Stimulated activated CD8-positive, alpha-beta memory T cell treated with anti-CD3 and anti-CD28 coated beads, Interleukin-12 subunit alpha, Interleukin-12 subunit beta, amount 100 ng/mL, for 1 hour (primary cell): ENCODE measurements around the gene RMP24.
"Not testable (repeated sequence)": the region's sequence is repeated elsewhere in the genome, so short reads cannot be mapped to it uniquely, and the experiment has no call there.

ENCODE experiments used
- DNase-seq: peaks from one replicate; pipeline ENCODE4 v3.0.0-alpha.2; 2020; ENCODE audit warnings: low read depth

The RMP24 gene

GRCh38 chr18:35968278-35968880 is 4.1 kb upstream of the RMP24 start:
- no peak for DNase-seq

DNA sequence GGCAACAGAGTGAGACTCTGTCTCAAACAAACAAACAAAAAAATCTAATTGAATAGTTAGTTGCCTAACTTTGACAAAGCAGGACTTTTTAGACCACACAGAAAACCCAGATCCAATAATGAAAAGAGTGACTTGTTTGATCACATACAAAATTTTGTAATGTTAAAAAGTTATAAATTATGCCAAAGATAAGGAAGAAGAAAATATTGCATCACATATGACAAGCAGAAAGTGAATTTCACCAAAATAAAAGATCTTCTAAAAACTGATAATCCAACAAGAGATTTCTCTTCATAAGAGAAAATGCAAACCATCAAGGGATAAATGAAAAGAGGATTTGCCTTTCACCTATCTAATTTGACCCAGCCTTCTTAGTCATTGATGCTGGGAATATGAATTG is 2.8 kb upstream of the RMP24 start:
- no peak for DNase-seq

DNA sequence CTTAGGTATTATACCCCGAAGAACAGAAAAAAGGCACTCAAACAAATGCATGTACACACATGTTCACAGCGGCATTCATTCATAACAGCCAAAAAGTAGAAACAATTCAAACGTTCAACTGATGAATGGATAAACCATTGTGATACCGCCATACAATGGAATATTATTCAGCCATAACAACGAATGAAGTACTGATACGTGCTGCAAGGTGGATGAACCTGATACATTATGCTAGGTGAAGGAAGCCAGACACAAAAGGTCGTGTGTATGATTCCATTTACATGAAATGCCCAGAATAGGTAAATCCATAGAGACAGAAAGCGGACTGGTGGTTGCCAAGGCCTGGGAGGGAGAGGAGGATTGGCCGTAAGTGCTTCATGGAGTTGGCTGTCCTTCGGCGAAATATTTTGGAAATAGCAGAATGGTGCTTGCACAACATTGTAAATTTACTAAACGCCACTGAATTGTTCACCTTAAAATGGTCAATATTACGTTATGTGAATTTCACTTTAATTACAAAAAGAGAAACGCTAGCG is 750 bp upstream of the RMP24 start:
- DNase-seq: no peak

GRCh38 chr18:35973650-35974049 is 1.2 kb downstream of the RMP24 start:
- no peak for DNase-seq

- DNase-seq: no peak
Measured at GRCh38 chr18:35974181-35974580, 1.7 kb downstream of the RMP24 start.

- DNase-seq: no peak
Measured at GRCh38 chr18:35979112-35979511, 6.6 kb downstream of the RMP24 start.

DNA sequence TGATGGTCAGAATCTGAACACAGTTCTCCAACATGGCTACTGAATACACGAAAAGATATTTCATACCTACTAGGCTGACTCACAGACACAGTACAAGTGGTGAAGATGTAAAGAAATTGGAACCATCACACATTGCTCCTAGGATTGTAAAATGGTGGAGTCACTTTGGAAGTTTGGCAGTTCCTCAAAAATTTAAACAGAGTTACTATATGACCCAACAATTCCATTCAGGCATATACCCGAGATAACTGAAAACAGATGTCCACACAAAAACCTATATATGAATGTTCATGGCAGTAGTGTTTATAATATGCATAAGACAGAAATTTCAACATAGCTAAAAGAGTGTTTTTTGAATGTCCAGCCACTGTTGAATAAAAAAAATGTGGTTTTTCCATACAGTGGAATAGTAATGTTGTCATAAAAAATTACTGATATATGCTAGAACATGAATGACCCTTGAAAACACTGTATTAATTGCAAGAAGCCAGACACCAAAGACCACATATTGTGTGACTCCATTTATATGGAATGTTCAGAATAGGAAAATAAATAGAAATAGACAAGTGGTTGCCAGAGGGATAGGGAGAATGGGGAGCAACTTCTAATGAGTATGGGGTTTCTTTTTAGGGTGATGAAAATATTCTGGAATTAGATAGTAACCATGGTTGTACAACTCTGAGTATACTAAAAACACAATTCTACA is 10.1 kb downstream of the RMP24 start:
- no peak for DNase-seq

- DNase-seq: no peak
Measured at GRCh38 chr18:35983147-35983546, 10.7 kb downstream of the RMP24 start.

DNA sequence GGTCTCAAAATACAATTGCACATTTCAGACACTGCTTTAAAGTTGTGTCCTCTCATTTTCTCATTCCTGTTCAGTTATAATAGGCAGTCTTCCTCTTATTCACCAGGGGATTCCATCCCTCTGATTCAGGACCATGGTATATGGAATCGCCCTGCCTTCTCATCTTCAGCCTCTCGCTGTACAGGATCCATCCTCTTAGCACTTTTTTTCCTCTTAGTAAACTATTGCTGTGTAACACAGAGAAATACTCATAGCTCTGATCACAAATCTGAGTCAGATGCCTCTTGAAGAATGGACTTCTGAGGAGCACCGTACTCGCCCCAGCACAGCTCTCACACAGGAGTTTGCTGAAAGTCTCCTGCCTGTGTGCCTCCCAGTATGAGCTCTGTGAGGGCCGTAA is 11.3 kb downstream of the RMP24 start:
- no peak for DNase-seq

DNA sequence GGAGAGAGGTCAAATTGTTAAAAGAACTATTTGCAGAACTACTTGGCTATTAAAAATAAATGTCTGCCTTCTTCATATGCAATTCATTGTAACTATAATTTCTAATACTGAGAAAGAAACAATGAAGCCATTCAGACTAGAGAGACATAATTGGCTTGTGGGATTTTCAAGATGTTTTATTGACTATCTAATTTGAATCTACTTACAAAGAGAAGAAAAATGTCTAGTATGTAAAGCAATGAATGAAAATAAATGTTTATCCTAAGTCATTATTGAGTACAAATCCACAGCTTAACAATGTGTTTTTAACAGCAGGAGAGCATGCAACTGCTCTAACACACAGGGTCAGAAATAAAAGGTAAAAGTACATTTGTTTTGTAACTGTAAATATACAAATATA is 19.2 kb downstream of the RMP24 start:
- no peak for DNase-seq

DNA sequence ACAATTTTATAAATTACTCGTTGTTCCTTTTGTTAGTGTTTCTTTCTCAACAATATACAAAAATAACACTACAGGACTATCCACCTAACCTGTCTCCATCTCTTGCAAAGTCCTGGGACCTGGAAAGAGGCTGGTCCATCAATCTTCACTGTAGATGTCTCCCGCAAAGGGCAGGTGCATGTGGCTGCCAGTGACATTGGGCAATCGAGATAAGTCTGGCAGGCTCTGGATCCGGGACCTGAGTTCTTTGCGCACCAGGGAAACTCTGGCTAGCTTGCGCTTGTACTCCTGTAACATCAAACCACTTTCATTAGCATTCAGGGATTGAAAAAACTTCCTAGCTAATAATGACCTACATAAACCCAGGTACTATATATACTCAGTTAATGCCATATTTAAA is 20.5 kb downstream of the RMP24 start:
- DNase-seq: no peak

- no peak for DNase-seq
Measured at GRCh38 chr18:35998967-35999366, 26.5 kb downstream of the RMP24 start.

DNA sequence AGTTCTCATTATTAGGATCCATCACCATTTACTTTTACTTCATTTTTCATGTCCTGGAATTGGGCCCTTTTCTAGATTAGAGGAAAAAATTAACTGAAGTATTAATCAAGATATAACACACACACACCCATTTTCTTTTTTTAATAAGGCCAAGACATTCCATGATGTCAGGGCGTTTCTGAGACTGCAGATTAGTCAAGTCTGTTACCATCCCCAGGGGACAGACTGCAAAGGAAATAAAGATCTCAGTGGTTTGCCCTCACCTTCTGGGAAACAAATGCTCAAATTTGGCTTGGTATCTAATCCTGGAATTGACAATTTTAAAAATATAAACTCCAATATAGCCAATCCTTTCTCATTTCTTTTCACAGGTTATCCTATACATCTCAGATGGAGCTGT is 27.4 kb downstream of the RMP24 start:
- DNase-seq: no peak

- DNase-seq: no peak
Measured at GRCh38 chr18:36006997-36007396, 34.5 kb downstream of the RMP24 start.

DNA sequence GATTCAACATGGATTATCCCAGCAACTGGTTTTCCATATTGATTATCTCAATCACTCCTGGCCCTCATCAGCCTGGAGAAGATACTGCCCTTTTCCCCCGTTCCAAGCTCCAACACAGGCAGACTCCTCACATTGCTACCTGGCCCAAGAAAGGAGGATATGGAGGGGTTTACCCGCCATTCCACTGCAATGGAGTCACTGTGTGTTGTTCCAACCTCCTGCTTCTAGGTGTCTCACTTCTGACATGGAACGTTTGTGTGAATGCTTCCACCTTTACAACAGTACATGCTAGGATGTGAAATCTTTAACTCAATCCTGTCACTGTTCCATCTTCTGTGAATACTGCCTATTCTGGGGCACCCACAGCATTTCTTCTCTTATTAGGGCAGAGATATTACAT is 36.7 kb downstream of the RMP24 start:
- DNase-seq: no peak

- DNase-seq: no peak
Measured at GRCh38 chr18:36012891-36013290, 40.4 kb downstream of the RMP24 start.

DNA sequence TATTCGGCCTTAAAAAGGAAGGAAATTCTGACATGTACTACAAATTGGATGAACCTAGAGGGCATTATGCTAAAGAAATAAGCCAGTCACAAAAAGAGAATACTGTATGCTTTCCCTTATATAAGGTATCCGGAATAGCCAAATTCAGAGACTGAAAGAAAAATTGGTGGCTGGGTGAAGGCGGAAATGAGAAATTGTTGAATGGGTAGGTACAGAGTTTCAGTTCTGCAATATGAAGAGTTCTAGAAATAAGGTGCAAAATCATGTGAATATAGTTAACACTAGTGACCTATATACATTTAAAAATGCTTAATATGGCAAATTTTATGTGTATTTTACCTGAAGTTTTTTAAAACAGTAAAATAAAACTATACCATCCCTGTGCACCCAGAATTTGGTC is 43.1 kb downstream of the RMP24 start:
- DNase-seq: no peak

GRCh38 chr18:36017232-36017631 is 44.8 kb downstream of the RMP24 start:
- no peak for DNase-seq

DNA sequence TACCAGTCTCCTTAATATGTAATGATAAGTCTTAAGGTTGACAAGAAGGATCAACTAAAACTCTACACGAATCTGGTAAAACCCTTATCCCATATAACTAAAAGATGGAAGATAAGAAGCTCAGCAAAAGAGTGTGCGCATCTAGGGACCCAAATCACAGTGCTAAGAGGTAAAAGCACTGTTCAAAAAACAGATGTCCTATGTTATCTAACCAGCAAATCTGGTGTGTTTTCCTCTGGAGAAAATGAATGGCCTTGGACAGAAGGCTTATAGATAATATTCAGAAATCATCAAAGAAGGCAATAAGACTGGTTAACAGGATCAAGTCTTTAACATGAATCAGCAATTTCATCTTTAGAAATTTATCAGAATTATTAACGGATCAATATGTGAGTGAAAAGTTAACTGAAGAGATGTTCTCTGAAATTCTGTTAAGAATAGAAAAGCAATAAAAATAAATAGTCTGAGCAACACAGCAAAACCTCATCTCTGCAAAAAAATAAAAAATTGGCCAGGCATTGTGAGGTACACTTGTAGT is 47.8 kb downstream of the RMP24 start:
- DNase-seq: no peak

- DNase-seq: no peak
Measured at GRCh38 chr18:36023336-36023735, 50.9 kb downstream of the RMP24 start.

DNA sequence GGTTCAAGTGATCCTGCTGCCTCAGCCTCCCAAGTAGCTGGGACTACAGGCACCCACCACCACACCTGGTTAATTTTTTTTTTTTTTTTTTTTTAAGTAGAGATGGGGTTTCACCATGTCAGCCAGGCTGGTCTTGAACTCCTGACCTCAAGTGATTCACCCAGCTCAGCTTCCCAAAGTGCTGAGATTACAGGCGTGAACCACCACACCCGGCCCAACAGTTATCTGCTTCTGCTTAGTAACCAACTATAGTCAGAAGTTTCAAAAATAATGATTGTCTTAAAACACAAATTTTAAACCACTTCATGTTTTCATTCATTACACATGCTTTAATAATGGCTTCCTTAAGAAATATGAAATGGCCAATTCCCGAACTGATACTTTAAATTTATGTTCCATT is 51.8 kb downstream of the RMP24 start:
- not testable (repeated sequence) for DNase-seq

GRCh38 chr18:36025025-36025424 is 52.5 kb downstream of the RMP24 start:
- no peak for DNase-seq

DNA sequence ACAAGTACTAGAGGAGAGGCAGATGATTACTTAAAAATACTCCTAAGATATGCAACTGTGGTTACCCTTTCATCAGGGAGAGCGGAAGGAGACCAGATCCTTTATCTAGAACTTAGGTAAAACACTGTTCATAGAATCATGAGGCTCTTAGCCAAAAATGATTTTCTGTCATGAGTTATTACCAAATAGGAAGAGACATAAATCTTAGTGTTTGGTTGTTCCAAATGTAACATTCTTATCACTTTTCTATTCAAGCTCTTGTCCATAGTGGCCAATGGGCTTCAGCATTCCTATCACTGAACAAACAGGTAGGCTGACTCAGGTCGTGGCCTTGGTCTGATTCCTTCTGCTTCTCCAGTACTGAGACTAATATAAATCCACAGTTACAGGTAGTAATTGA is 56.4 kb downstream of the RMP24 start:
- no peak for DNase-seq
